Measurements from ENCODE around the gene ZNF99.

GRCh38 chr19:22807061-22807835 is 23.3 kb upstream of the ZNF99 start:
- TF ChIP-seq MAX (IDR thresholded peaks at IDR 0.05; ENCODE audit: low read depth, low read length): no peak
- no peak for TF ChIP-seq CTCF (IDR thresholded peaks at IDR 0.05; ENCODE audit: low read depth, low read length)
- no peak for TF ChIP-seq POLR2A (IDR thresholded peaks at IDR 0.05; ENCODE audit: extremely low read depth, insufficient read length)
